Neutrophil (primary cell): ENCODE measurements around the gene DNAH14.

Experiments
- H3K27ac ChIP-seq: fragments of 200-600 bp; sonication (generic); 2 replicates; pipeline ENCODE4 v1.5.1; 2016; ENCODE audit warnings: mild to moderate bottlenecking, moderate library complexity
- H3K27me3 ChIP-seq: fragments of 200-600 bp; sonication (generic); 2 replicates; pipeline ENCODE4 v1.6.0; 2016; ENCODE audit warnings: mild to moderate bottlenecking
- H3K36me3 ChIP-seq: fragments of 200-600 bp; sonication (generic); 2 replicates; pipeline ENCODE4 v1.5.1; 2017
- H3K4me1 ChIP-seq, 2 experiments: fragments of 200-600 bp in 1 of 2; sonication (generic) in 1 of 2; 1 replicate in 1 of 2; 2 replicates in 1 of 2; pipeline versions ENCODE4 v1.5.1 to v1.6.1; 2013 to 2016; ENCODE audit warnings: low read depth in 1 of 2, low read length in 1 of 2, mild to moderate bottlenecking in 1 of 2, moderate library complexity in 1 of 2; ENCODE audit not compliant: control insufficient read depth in 1 of 2, insufficient read depth in 1 of 2
- H3K4me3 ChIP-seq, 2 experiments: fragments of 200-600 bp in 1 of 2; sonication (generic) in 1 of 2; 1 replicate in 1 of 2; 2 replicates in 1 of 2; pipeline ENCODE4 v1.5.1; 2013 to 2016; ENCODE audit warnings: low read depth in 1 of 2, low read length in 1 of 2, mild to moderate bottlenecking in 1 of 2, moderate library complexity in 1 of 2
- H3K9me3 ChIP-seq: fragments of 200-600 bp; sonication (generic); 2 replicates; pipeline ENCODE4 v1.5.1; 2016
- TF ChIP-seq, protein P1 (sequence below): fragments of 200-600 bp; sonication (generic); IDR thresholded peaks from 2 replicates; pipeline ENCODE4 v1.5.1; 2016; ENCODE audit warnings: antibody characterized with exemption

Gene DNAH14

GRCh38 chr1:225448146-225448805 is 518.8 kb downstream of the DNAH14 start:
- Histone ChIP-seq H3K36me3 (no peaks in the 10 kb centered on the region), H3K27me3 (no peaks in the 10 kb centered on the region), H3K27ac (no peak overlapping the region), H3K9me3 (no peaks in the 10 kb centered on the region), H3K4me3 (no peak overlapping the region), H3K4me1 (peaks cover 53 to 57% of the 10 kb centered on the region in 2 experiments)
- TF ChIP-seq, protein P1, sequence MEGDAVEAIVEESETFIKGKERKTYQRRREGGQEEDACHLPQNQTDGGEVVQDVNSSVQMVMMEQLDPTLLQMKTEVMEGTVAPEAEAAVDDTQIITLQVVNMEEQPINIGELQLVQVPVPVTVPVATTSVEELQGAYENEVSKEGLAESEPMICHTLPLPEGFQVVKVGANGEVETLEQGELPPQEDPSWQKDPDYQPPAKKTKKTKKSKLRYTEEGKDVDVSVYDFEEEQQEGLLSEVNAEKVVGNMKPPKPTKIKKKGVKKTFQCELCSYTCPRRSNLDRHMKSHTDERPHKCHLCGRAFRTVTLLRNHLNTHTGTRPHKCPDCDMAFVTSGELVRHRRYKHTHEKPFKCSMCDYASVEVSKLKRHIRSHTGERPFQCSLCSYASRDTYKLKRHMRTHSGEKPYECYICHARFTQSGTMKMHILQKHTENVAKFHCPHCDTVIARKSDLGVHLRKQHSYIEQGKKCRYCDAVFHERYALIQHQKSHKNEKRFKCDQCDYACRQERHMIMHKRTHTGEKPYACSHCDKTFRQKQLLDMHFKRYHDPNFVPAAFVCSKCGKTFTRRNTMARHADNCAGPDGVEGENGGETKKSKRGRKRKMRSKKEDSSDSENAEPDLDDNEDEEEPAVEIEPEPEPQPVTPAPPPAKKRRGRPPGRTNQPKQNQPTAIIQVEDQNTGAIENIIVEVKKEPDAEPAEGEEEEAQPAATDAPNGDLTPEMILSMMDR, result no peak
